Fibroblast of mammary gland (primary cell): ENCODE data around the gene ACBD6.

ENCODE experiments used
- DNase-seq: peaks from one replicate; pipeline ENCODE4 v3.0.0-alpha.2; 2010; ENCODE audit warnings: low read depth
- H3K4me3 ChIP-seq: 2 replicates; pipeline ENCODE4 v1.5.1; 2011; ENCODE audit warnings: low read depth, mild to moderate bottlenecking, low read length, moderate library complexity; ENCODE audit not compliant: control insufficient read depth
- TF ChIP-seq, protein P1 (sequence below): conservative IDR thresholded peaks from 2 replicates; pipeline ENCODE4 v1.5.1; 2011; ENCODE audit warnings: low read depth, low read length, inconsistent platforms; ENCODE audit not compliant: control insufficient read depth, insufficient read depth

The ACBD6 gene

GRCh38 chr1:180287988-180288705 lies 214.2 kb downstream of the ACBD6 start:
- TF ChIP-seq, protein P1, sequence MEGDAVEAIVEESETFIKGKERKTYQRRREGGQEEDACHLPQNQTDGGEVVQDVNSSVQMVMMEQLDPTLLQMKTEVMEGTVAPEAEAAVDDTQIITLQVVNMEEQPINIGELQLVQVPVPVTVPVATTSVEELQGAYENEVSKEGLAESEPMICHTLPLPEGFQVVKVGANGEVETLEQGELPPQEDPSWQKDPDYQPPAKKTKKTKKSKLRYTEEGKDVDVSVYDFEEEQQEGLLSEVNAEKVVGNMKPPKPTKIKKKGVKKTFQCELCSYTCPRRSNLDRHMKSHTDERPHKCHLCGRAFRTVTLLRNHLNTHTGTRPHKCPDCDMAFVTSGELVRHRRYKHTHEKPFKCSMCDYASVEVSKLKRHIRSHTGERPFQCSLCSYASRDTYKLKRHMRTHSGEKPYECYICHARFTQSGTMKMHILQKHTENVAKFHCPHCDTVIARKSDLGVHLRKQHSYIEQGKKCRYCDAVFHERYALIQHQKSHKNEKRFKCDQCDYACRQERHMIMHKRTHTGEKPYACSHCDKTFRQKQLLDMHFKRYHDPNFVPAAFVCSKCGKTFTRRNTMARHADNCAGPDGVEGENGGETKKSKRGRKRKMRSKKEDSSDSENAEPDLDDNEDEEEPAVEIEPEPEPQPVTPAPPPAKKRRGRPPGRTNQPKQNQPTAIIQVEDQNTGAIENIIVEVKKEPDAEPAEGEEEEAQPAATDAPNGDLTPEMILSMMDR, result no peak
- H3K4me3 ChIP-seq, result no peak overlapping the region
- DNase-seq, result no peak

DNA sequence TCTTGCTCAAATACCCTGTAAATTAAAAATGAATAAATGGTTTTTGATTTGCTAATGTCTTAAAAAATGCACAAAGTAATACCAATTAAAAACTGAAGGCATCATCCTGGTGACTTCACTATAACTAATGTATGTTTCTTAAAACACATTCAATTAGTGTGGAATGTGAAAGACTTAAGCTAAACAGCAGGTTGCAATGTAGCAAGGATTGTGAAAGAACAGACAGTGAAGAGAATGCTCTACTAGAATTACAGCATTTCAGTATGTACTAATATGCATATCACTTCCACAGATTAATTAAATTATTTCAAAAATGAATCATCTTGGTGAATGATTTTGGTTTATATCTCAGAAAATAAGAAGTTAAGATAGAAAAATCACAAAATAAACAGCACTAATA lies 216.0 kb downstream of the ACBD6 start:
- DNase-seq, result no peak
- H3K4me3 ChIP-seq, result no peak overlapping the region
- TF ChIP-seq, protein P1, result no peak

DNA sequence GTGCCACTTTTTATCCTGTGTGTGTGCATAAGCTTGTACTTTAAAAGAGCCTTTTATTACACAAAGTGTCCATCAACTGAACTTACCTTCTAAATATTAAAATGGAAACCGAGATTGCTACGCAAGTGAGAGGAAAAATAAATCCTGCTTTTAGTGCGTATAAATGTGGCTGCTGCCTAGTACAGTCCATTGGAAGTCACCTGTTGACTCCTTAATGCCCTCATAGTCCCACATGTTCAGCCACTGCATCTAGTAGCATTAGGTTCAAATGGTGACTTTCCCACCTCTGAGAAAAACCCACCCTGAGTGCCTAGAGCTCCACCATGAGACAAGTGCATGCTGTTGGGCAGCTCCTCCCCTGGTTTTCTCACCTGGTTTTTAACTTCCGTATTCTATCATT lies 219.3 kb downstream of the ACBD6 start:
- DNase-seq, result no peak
- TF ChIP-seq, protein P1, result no peak

GRCh38 chr1:180282401-180283044 lies 219.9 kb downstream of the ACBD6 start:
- no peak overlapping the region for H3K4me3 ChIP-seq
- TF ChIP-seq, protein P1, result no peak
- DNase-seq, result no peak

More for the DNA sequence above, 219.3 kb downstream of the ACBD6 start:
- H3K4me3 ChIP-seq, result no peak overlapping the region

GRCh38 chr1:180281490-180281889 lies 220.9 kb downstream of the ACBD6 start:
- H3K4me3 ChIP-seq, result no peak overlapping the region
- TF ChIP-seq, protein P1, result no peak
- no peak for DNase-seq

GRCh38 chr1:180280617-180281016 lies 221.8 kb downstream of the ACBD6 start:
- no peak overlapping the region for H3K4me3 ChIP-seq
- no peak for DNase-seq
- TF ChIP-seq, protein P1, result no peak
